Activated T-helper 2 cell treated with anti-CD3 and anti-CD28 coated beads, Interferon-gamma antibody, Interleukin-2, Interleukin-4, amounts not matched to agents 10 μg/mL and 5 μg/mL and 100 μg/mL, durations not matched to agents 14 hours and 24 hours and 36 hours (primary cell): ENCODE results near the gene UCHL1. TPM values are rescaled to one million over a fixed set of nuclear protein-coding genes. Genes with fewer than 3 reads are reported as not detected.

ENCODE experiments used
- DNase-seq: peaks from one replicate; pipeline ENCODE4 v3.0.0; 2021; ENCODE audit warnings: low spot score
- H3K27ac Mint-ChIP-seq: one replicate; pipeline ENCODE4 v1.8.0; 2021; ENCODE audit warnings: mixed read lengths
- H3K27me3 Mint-ChIP-seq: one replicate; pipeline ENCODE4 v1.8.0; 2021; ENCODE audit warnings: low read depth, mixed read lengths
- H3K36me3 Mint-ChIP-seq: one replicate; pipeline ENCODE4 v1.8.0; 2021; ENCODE audit warnings: low read depth, mixed read lengths
- H3K4me1 Mint-ChIP-seq: one replicate; pipeline ENCODE4 v1.8.0; 2021; ENCODE audit warnings: low read depth, mixed read lengths
- H3K4me3 Mint-ChIP-seq: one replicate; pipeline ENCODE4 v1.8.0; 2021; ENCODE audit warnings: low read depth, mild to moderate bottlenecking, moderate library complexity, mixed read lengths
- H3K9me3 Mint-ChIP-seq: one replicate; pipeline ENCODE4 v1.8.0; 2021; ENCODE audit warnings: mixed read lengths
- intact Hi-C: fragments of 100-400 bp; cut with micrococcal nuclease; formaldehyde crosslinking; loops from one replicate; pipeline ENCODE4 v1.15.1; 2023
- total RNA-seq: library from RNA; stranded (reverse); gene quantifications from 2 replicates; pipeline ENCODE4 v1.2.3, GENCODE V29; 2022

The UCHL1 gene
- total RNA-seq, 1 donor from 2014 or later: 0.48 TPM

- Mint-ChIP-seq H3K4me1 (no peaks in the 10 kb centered on the region), H3K9me3 (no peaks in the 10 kb centered on the region), H3K27ac (no peak overlapping the region), H3K36me3 (no peaks in the 10 kb centered on the region), H3K27me3 (no peaks in the 10 kb centered on the region), H3K4me3 (no peak overlapping the region)
- intact Hi-C loops: no loop called here
- DNase-seq: no peak
Measured at GRCh38 chr4:41285202-41285863, 28.6 kb downstream of the UCHL1 start.

- no peak for DNase-seq
- Mint-ChIP-seq H3K4me1 (no peaks in the 10 kb centered on the region), H3K9me3 (no peaks in the 10 kb centered on the region), H3K27ac (no peak overlapping the region), H3K27me3 (no peaks in the 10 kb centered on the region), H3K36me3 (no peaks in the 10 kb centered on the region), H3K4me3 (no peak overlapping the region)
- intact Hi-C loops: no loop called here
Measured at GRCh38 chr4:41285864-41286235, 29.1 kb downstream of the UCHL1 start.

GRCh38 chr4:41287005-41287404 is 30.3 kb downstream of the UCHL1 start:
- intact Hi-C loops: no loop called here
- Mint-ChIP-seq H3K4me3 (no peak overlapping the region), H3K4me1 (no peaks in the 10 kb centered on the region), H3K36me3 (no peaks in the 10 kb centered on the region), H3K27me3 (no peaks in the 10 kb centered on the region), H3K9me3 (no peaks in the 10 kb centered on the region), H3K27ac (no peak overlapping the region)
- no peak for DNase-seq

- no peaks in the 10 kb centered on the region for H3K4me1 Mint-ChIP-seq
- no peak for DNase-seq
- intact Hi-C loops: no loop called here
- no peak overlapping the region for H3K4me3 Mint-ChIP-seq
- H3K27me3 Mint-ChIP-seq: no peaks in the 10 kb centered on the region
- no peaks in the 10 kb centered on the region for H3K36me3 Mint-ChIP-seq
- no peaks in the 10 kb centered on the region for H3K9me3 Mint-ChIP-seq
- H3K27ac Mint-ChIP-seq: no peak overlapping the region
Measured at GRCh38 chr4:41287852-41288251, 31.1 kb downstream of the UCHL1 start.

GRCh38 chr4:41288254-41288653 is 31.5 kb downstream of the UCHL1 start:
- Mint-ChIP-seq H3K9me3 (no peaks in the 10 kb centered on the region), H3K27ac (no peak overlapping the region), H3K4me3 (no peak overlapping the region), H3K4me1 (no peaks in the 10 kb centered on the region), H3K27me3 (no peaks in the 10 kb centered on the region), H3K36me3 (no peaks in the 10 kb centered on the region)
- intact Hi-C loops: no loop called here
- DNase-seq: no peak

GRCh38 chr4:41290479-41290878 is 33.8 kb downstream of the UCHL1 start:
- Mint-ChIP-seq H3K27ac (no peak overlapping the region), H3K36me3 (no peaks in the 10 kb centered on the region), H3K27me3 (no peaks in the 10 kb centered on the region), H3K4me1 (no peaks in the 10 kb centered on the region), H3K4me3 (no peak overlapping the region), H3K9me3 (peaks cover 6% of the 10 kb centered on the region)
- no peak for DNase-seq
- intact Hi-C loops: no loop called here

GRCh38 chr4:41294445-41295062 is 37.8 kb downstream of the UCHL1 start:
- no peak for DNase-seq
- intact Hi-C loops: no loop called here
- no peak overlapping the region for H3K27ac Mint-ChIP-seq
- no peak overlapping the region for H3K4me3 Mint-ChIP-seq
- H3K4me1 Mint-ChIP-seq: no peaks in the 10 kb centered on the region
- H3K9me3 Mint-ChIP-seq: peaks cover 7% of the 10 kb centered on the region
- no peaks in the 10 kb centered on the region for H3K27me3 Mint-ChIP-seq
- no peaks in the 10 kb centered on the region for H3K36me3 Mint-ChIP-seq

- Mint-ChIP-seq H3K36me3 (no peaks in the 10 kb centered on the region), H3K9me3 (peaks cover 7% of the 10 kb centered on the region), H3K27ac (no peak overlapping the region), H3K4me3 (no peak overlapping the region), H3K4me1 (no peaks in the 10 kb centered on the region), H3K27me3 (no peaks in the 10 kb centered on the region)
- DNase-seq: no peak
- intact Hi-C loops: no loop called here
Measured at GRCh38 chr4:41296995-41297394, 40.3 kb downstream of the UCHL1 start.

- no peak for DNase-seq
- Mint-ChIP-seq H3K27ac (no peak overlapping the region), H3K36me3 (no peaks in the 10 kb centered on the region), H3K27me3 (no peaks in the 10 kb centered on the region), H3K4me1 (no peaks in the 10 kb centered on the region), H3K4me3 (no peak overlapping the region), H3K9me3 (peaks cover 7% of the 10 kb centered on the region)
- intact Hi-C loops: no loop called here
Measured at GRCh38 chr4:41297832-41298231, 41.1 kb downstream of the UCHL1 start.

GRCh38 chr4:41299486-41299885 is 42.8 kb downstream of the UCHL1 start:
- Mint-ChIP-seq H3K27me3 (no peaks in the 10 kb centered on the region), H3K4me3 (no peak overlapping the region), H3K9me3 (peaks cover 7% of the 10 kb centered on the region), H3K27ac (no peak overlapping the region), H3K4me1 (no peaks in the 10 kb centered on the region), H3K36me3 (no peaks in the 10 kb centered on the region)
- intact Hi-C loops: no loop called here
- no peak for DNase-seq

- Mint-ChIP-seq H3K4me1 (no peaks in the 10 kb centered on the region), H3K36me3 (no peaks in the 10 kb centered on the region), H3K9me3 (no peaks in the 10 kb centered on the region), H3K4me3 (no peak overlapping the region), H3K27me3 (no peaks in the 10 kb centered on the region), H3K27ac (no peak overlapping the region)
- intact Hi-C loops: no loop called here
- DNase-seq: no peak
Measured at GRCh38 chr4:41301137-41301536, 44.4 kb downstream of the UCHL1 start.

- intact Hi-C loops: no loop called here
- Mint-ChIP-seq H3K27ac (no peak overlapping the region), H3K4me1 (no peaks in the 10 kb centered on the region), H3K36me3 (no peaks in the 10 kb centered on the region), H3K4me3 (no peak overlapping the region), H3K9me3 (no peaks in the 10 kb centered on the region), H3K27me3 (no peaks in the 10 kb centered on the region)
- DNase-seq: no peak
Measured at GRCh38 chr4:41303372-41304118, 46.8 kb downstream of the UCHL1 start.

GRCh38 chr4:41304221-41304620 is 47.5 kb downstream of the UCHL1 start:
- H3K4me1 Mint-ChIP-seq: no peaks in the 10 kb centered on the region
- H3K27me3 Mint-ChIP-seq: no peaks in the 10 kb centered on the region
- no peak for DNase-seq
- H3K27ac Mint-ChIP-seq: no peak overlapping the region
- H3K4me3 Mint-ChIP-seq: no peak overlapping the region
- no peaks in the 10 kb centered on the region for H3K9me3 Mint-ChIP-seq
- intact Hi-C loops: no loop called here
- no peaks in the 10 kb centered on the region for H3K36me3 Mint-ChIP-seq
